Smooth muscle cell (in vitro differentiated cells): Measurements from ENCODE around the gene GPC6. TPM values are rescaled to one million over a fixed set of nuclear protein-coding genes. Genes with fewer than 3 reads are reported as not detected.

Source experiments
- DNase-seq: peaks from one replicate; lab custom pipeline; 2025; ENCODE audit not compliant: unreplicated experiment; lab: John Stamatoyannopoulos, UW
- H2AFZ ChIP-seq: fragments of 200-600 bp; sonication (generic); 2 replicates; pipeline ENCODE4 v1.6.0; 2016; ENCODE audit warnings: antibody characterized with exemption, low read depth, mild to moderate bottlenecking
- H3F3A ChIP-seq: fragments of 200-600 bp; sonication (generic); 2 replicates; pipeline ENCODE4 v1.6.0; 2017; ENCODE audit warnings: antibody characterized with exemption, low read depth
- H3K27ac ChIP-seq: fragments of 200-600 bp; sonication (generic); 2 replicates; pipeline ENCODE4 v1.5.1; 2016; ENCODE audit warnings: low read depth, mild to moderate bottlenecking
- H3K27me3 ChIP-seq: fragments of 200-600 bp; sonication (generic); 2 replicates; pipeline ENCODE4 v1.6.1; 2016; ENCODE audit warnings: low read depth, mild to moderate bottlenecking
- H3K36me3 ChIP-seq: fragments of 200-600 bp; sonication (generic); 2 replicates; pipeline ENCODE4 v1.5.1; 2016; ENCODE audit warnings: low read depth
- H3K4me1 ChIP-seq: fragments of 200-600 bp; sonication (generic); 2 replicates; pipeline ENCODE4 v1.5.1; 2016; ENCODE audit warnings: low read depth
- H3K4me2 ChIP-seq: fragments of 200-600 bp; sonication (generic); 2 replicates; pipeline ENCODE4 v1.6.0; 2016; ENCODE audit warnings: mild to moderate bottlenecking
- H3K4me3 ChIP-seq: fragments of 200-600 bp; sonication (generic); 2 replicates; pipeline ENCODE4 v1.5.1; 2016; ENCODE audit warnings: mild to moderate bottlenecking
- H3K79me2 ChIP-seq: fragments of 200-600 bp; sonication (generic); 2 replicates; pipeline ENCODE4 v1.6.0; 2016; ENCODE audit warnings: low read depth, mild to moderate bottlenecking
- H3K9ac ChIP-seq: fragments of 200-600 bp; sonication (generic); 2 replicates; pipeline ENCODE4 v1.6.0; 2016; ENCODE audit warnings: low read depth
- H3K9me3 ChIP-seq: fragments of 200-600 bp; sonication (generic); replicated peaks from 2 replicates; pipeline ENCODE4 v1.5.1; 2016; ENCODE audit warnings: low read depth
- H4K20me1 ChIP-seq: fragments of 200-600 bp; sonication (generic); 2 replicates; pipeline ENCODE4 v1.6.0; 2016; ENCODE audit warnings: low read depth
- WGBS: methylation state at CpG from one replicate; pipeline ENCODE4 v1.1.7; 2016; ENCODE audit warnings: low lambda C conversion rate; 5-methylcytosine and 5-hydroxymethylcytosine counted together
- polyA plus RNA-seq: library from polyadenylated mRNA; unstranded; fragments of >200 nt; fragmentation: Nextera tagmentation; extraction: Ambion mirVana; gene quantifications from 2 replicates; pipeline ENCODE4 v1.2.1, GENCODE V29; 2016
- total RNA-seq: library from RNA; depleted of rRNA; stranded (reverse); fragments of >200 nt; gene quantifications from 2 replicates; pipeline ENCODE4 v1.2.3, GENCODE V29; 2014
- TF ChIP-seq, protein P1 (sequence below): fragments of 200-600 bp; sonication (generic); IDR thresholded peaks from 2 replicates; pipeline ENCODE4 v1.5.1; 2017; ENCODE audit warnings: borderline replicate concordance, mild to moderate bottlenecking, antibody characterized with exemption; ENCODE audit not compliant: insufficient read depth, poor library complexity, severe bottlenecking

Gene GPC6
- total and polyA plus RNA-seq, 2 experiments from 2014 or later, result 19.7 to 68.5 TPM

GRCh38 chr13:94269557-94269956 lies 1043.0 kb downstream of the GPC6 start:
- Histone ChIP-seq H3K9ac (no peak overlapping the region), H3K4me1 (no peaks in the 10 kb centered on the region), H3K79me2 (no peaks in the 10 kb centered on the region), H3K36me3 (no peaks in the 10 kb centered on the region), H3K27ac (no peak overlapping the region), H3F3A (no peaks in the 10 kb centered on the region), H4K20me1 (no peaks in the 10 kb centered on the region), H3K4me3 (no peak overlapping the region), H3K27me3 (no peaks in the 10 kb centered on the region), H2AFZ (no peak overlapping the region), H3K9me3 (no peaks in the 10 kb centered on the region), H3K4me2 (no peak overlapping the region)
- TF ChIP-seq, protein P1, sequence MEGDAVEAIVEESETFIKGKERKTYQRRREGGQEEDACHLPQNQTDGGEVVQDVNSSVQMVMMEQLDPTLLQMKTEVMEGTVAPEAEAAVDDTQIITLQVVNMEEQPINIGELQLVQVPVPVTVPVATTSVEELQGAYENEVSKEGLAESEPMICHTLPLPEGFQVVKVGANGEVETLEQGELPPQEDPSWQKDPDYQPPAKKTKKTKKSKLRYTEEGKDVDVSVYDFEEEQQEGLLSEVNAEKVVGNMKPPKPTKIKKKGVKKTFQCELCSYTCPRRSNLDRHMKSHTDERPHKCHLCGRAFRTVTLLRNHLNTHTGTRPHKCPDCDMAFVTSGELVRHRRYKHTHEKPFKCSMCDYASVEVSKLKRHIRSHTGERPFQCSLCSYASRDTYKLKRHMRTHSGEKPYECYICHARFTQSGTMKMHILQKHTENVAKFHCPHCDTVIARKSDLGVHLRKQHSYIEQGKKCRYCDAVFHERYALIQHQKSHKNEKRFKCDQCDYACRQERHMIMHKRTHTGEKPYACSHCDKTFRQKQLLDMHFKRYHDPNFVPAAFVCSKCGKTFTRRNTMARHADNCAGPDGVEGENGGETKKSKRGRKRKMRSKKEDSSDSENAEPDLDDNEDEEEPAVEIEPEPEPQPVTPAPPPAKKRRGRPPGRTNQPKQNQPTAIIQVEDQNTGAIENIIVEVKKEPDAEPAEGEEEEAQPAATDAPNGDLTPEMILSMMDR, result no peak
- DNase-seq, result no peak
- WGBS, result 87% methylated on average over 6 of the region's 6 CpGs

DNA sequence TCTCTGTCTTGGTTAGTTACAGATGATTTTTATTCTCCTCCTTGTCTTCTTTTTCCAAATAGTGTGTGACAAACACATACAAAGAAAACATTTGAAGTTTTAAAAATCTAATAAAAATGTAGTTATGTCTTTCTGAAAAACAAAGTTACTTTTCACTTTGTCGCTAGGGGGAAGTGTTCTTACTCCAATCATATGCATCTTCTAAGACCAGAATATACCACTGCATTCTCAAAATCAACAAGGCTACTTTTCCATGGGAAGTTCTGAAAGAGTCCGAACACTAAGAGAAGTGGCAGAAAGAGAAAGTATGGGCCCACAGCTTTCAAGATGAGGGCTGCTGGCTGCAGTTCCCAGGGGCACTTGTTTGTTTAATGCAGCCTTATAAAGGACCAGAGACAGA lies 1043.9 kb downstream of the GPC6 start:
- H3K79me2 ChIP-seq, result no peaks in the 10 kb centered on the region
- WGBS, result 78% methylated on average over 2 of the region's 2 CpGs
- DNase-seq, result no peak

GRCh38 chr13:94272038-94272437 lies 1045.4 kb downstream of the GPC6 start:
- Histone ChIP-seq H3K27me3 (no peaks in the 10 kb centered on the region), H3K9ac (no peak overlapping the region), H3K4me2 (no peak overlapping the region), H3K36me3 (no peaks in the 10 kb centered on the region), H3K9me3 (peaks cover under 1% of the 10 kb centered on the region), H3K79me2 (no peaks in the 10 kb centered on the region), H2AFZ (no peak overlapping the region), H3K27ac (no peak overlapping the region), H4K20me1 (no peaks in the 10 kb centered on the region), H3F3A (no peaks in the 10 kb centered on the region), H3K4me1 (no peaks in the 10 kb centered on the region), H3K4me3 (no peak overlapping the region)
- TF ChIP-seq, protein P1, result no peak
- DNase-seq, result no peak
- 78% methylated on average over 2 of the region's 2 CpGs for WGBS

More for the DNA sequence above, 1043.9 kb downstream of the GPC6 start:
- no peaks in the 10 kb centered on the region for H3K4me1 ChIP-seq
- H3K27ac ChIP-seq, result no peak overlapping the region
- no peaks in the 10 kb centered on the region for H3K27me3 ChIP-seq
- H3K4me2 ChIP-seq, result no peak overlapping the region
- no peak overlapping the region for H3K9ac ChIP-seq
- no peak overlapping the region for H2AFZ ChIP-seq
- H3K36me3 ChIP-seq, result no peaks in the 10 kb centered on the region
- no peaks in the 10 kb centered on the region for H3F3A ChIP-seq
- TF ChIP-seq, protein P1, result no peak
- no peak overlapping the region for H3K4me3 ChIP-seq
- no peaks in the 10 kb centered on the region for H3K9me3 ChIP-seq
- H4K20me1 ChIP-seq, result no peaks in the 10 kb centered on the region

DNA sequence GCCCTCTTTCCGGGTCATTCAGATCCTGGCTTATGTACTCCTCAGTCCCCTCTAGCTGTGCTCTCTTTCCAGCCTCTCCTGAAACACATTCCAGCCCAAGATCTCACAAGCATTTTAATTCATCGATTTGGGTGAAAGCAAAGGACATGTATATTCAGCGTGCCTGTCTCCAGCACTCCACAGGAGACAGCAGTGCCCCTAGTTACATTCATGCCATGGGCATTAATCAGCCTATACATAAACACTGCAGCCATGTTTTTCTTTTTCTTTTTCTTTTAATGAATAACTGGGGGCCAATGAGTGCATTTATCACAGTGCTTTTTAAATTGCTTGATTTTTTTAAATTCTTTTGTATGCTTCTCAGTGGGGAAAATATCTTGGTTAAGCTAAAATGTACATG lies 1053.7 kb downstream of the GPC6 start:
- H3K27me3 ChIP-seq, result no peaks in the 10 kb centered on the region
- H4K20me1 ChIP-seq, result no peaks in the 10 kb centered on the region
- 70% methylated on average over 3 of the region's 3 CpGs for WGBS
- no peaks in the 10 kb centered on the region for H3K36me3 ChIP-seq
- H2AFZ ChIP-seq, result no peak overlapping the region
- no peak overlapping the region for H3K27ac ChIP-seq
- H3K79me2 ChIP-seq, result no peaks in the 10 kb centered on the region
- no peak overlapping the region for H3K4me2 ChIP-seq
- no peaks in the 10 kb centered on the region for H3K4me1 ChIP-seq
- peaks cover 3% of the 10 kb centered on the region for H3K9me3 ChIP-seq
- no peak for DNase-seq
- TF ChIP-seq, protein P1, result no peak
- no peak overlapping the region for H3K4me3 ChIP-seq
- no peak overlapping the region for H3K9ac ChIP-seq
- H3F3A ChIP-seq, result no peaks in the 10 kb centered on the region
